Suprapubic skin (tissue), 4 donors: Measurements from ENCODE around the gene CTSH. TPM values are rescaled to one million over a fixed set of nuclear protein-coding genes. Genes with fewer than 3 reads are reported as not detected.
A peak's percentile ranks its signal among the peaks of the same experiment; 100 is the strongest.

Experiments
- DNase-seq, 2 donors: peaks; one replicate each; pipeline ENCODE4 v3.0.0-alpha.2; 2019; ENCODE audit warnings: low spot score in 2 of 2
- H3K27ac ChIP-seq: fragments of 200-600 bp; sonication (generic); one replicate; pipeline ENCODE4 v1.5.1; 2019
- H3K27me3 ChIP-seq: fragments of 200-600 bp; sonication (generic); one replicate; pipeline ENCODE4 v1.5.1; 2019
- H3K36me3 ChIP-seq: fragments of 200-600 bp; sonication (generic); one replicate; pipeline ENCODE4 v1.5.1; 2019
- H3K4me1 ChIP-seq: fragments of 200-600 bp; sonication (generic); one replicate; pipeline ENCODE4 v1.5.1; 2019
- H3K4me3 ChIP-seq: fragments of 200-600 bp; sonication (generic); one replicate; pipeline ENCODE4 v1.5.1; 2019; ENCODE audit warnings: mild to moderate bottlenecking
- H3K9me3 ChIP-seq: fragments of 200-600 bp; sonication (generic); one replicate; pipeline ENCODE4 v1.5.1; 2019
- EP300 ChIP-seq: sonication (generic); formaldehyde crosslinking; IDR thresholded peaks from one replicate; pipeline ENCODE4 v1.6.1; 2017; ENCODE audit warnings: antibody characterized with exemption
- POLR2A ChIP-seq, 2 donors: fragments of 450-650 bp; IDR thresholded peaks; one replicate each; pipeline ENCODE4 v1.6.1; 2017; ENCODE audit warnings: antibody characterized with exemption in 2 of 2, mild to moderate bottlenecking in 2 of 2, moderate library complexity in 2 of 2
- POLR2AphosphoS5 ChIP-seq, 3 donors: sonication (generic); formaldehyde crosslinking; IDR thresholded peaks; one replicate each; pipeline ENCODE4 v1.6.1; 2017; ENCODE audit warnings: antibody characterized with exemption in 3 of 3
- WGBS: methylation state at CpG from one replicate; pipeline ENCODE4 v1.1.5; 2018; 5-methylcytosine and 5-hydroxymethylcytosine counted together
- total RNA-seq, 4 donors: library from RNA; depleted of rRNA; stranded (reverse); fragments of >200 nt; gene quantifications; one replicate each; pipeline ENCODE4 v1.1.0, GENCODE V29; 2016
- TF ChIP-seq, protein P1 (sequence below), 2 donors: fragments of 200-600 bp in 1 of 2; fragments of 450-650 bp in 1 of 2; sonication (generic) in 1 of 2; IDR thresholded peaks; one replicate each; pipeline ENCODE4 v1.5.1; 2016 to 2019; ENCODE audit warnings: antibody characterized with exemption in 2 of 2, mild to moderate bottlenecking in 1 of 2, moderate library complexity in 1 of 2

CTSH gene
- total RNA-seq, 4 donors from 2014 or later: 98.4 to 308 (median 219) TPM

DNA sequence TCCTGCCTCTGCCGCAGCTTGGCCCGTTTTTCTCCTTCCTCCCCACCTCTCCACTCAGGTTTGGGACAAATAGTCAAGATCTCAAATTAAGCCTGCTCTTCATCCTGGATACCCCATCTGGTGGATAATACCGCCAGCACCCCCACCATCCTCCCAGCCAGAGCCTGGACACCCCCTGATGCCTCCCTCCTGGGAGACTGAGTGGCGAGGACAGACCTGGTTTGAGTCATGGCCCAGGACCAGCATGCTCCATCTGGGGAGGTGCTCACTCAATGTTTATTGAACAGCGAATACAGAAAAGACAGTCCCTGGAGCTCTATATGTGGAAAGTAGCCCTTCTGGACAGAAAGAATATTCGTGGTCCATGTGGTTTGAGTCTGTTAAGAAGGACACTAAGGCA lies 23.3 kb downstream of the CTSH start:
- peaks cover 77% of the 10 kb centered on the region for H3K36me3 ChIP-seq
- DNase-seq: no peak
- H3K4me1 ChIP-seq: peaks cover 13% of the 10 kb centered on the region
- H3K27me3 ChIP-seq: no peaks in the 10 kb centered on the region
- no peak overlapping the region for H3K4me3 ChIP-seq
- no peak overlapping the region for H3K27ac ChIP-seq
- WGBS: 90% methylated on average over 5 of the region's 6 CpGs
- H3K9me3 ChIP-seq: no peaks in the 10 kb centered on the region
- TF ChIP-seq, protein P1, sequence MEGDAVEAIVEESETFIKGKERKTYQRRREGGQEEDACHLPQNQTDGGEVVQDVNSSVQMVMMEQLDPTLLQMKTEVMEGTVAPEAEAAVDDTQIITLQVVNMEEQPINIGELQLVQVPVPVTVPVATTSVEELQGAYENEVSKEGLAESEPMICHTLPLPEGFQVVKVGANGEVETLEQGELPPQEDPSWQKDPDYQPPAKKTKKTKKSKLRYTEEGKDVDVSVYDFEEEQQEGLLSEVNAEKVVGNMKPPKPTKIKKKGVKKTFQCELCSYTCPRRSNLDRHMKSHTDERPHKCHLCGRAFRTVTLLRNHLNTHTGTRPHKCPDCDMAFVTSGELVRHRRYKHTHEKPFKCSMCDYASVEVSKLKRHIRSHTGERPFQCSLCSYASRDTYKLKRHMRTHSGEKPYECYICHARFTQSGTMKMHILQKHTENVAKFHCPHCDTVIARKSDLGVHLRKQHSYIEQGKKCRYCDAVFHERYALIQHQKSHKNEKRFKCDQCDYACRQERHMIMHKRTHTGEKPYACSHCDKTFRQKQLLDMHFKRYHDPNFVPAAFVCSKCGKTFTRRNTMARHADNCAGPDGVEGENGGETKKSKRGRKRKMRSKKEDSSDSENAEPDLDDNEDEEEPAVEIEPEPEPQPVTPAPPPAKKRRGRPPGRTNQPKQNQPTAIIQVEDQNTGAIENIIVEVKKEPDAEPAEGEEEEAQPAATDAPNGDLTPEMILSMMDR (IDR thresholded peaks at IDR 0.05): no peak
- TF ChIP-seq EP300 (no peak), POLR2AphosphoS5 (IDR thresholded peaks at IDR 0.05) (no peak), POLR2A (IDR thresholded peaks at IDR 0.05) (no peak)

DNA sequence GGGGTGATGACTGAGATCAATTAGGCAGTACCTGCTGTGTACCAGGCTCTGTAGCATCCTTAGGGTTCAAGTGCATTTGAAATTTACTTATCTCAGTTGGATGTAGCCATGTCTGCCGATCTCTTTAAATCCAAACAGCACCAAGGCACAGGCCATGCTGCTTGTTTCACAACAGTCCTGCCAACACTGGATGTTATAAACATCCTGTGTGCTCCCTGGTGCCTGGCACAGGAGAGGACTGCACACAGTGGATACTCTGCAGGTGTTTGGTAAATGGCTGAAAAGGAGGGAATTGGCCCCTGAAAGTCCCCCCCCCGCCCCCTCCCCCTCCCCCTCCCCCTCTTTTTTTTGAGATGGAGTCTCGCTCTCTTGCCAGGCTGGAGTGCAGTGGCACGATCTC lies 27.0 kb downstream of the CTSH start:
- no peak overlapping the region for H3K4me3 ChIP-seq
- no peaks in the 10 kb centered on the region for H3K27me3 ChIP-seq
- no peak for TF ChIP-seq POLR2A (IDR thresholded peaks at IDR 0.05)
- TF ChIP-seq, protein P1 (IDR thresholded peaks at IDR 0.05): no peak
- TF ChIP-seq POLR2AphosphoS5 (IDR thresholded peaks at IDR 0.05): no peak
- no peak for TF ChIP-seq EP300
- WGBS: 95% methylated on average over 4 of the region's 4 CpGs
- H3K9me3 ChIP-seq: no peaks in the 10 kb centered on the region
- H3K27ac ChIP-seq: no peak overlapping the region
- DNase-seq: no peak
- peaks cover 42% of the 10 kb centered on the region for H3K36me3 ChIP-seq
- H3K4me1 ChIP-seq: peaks cover 44% of the 10 kb centered on the region

DNA sequence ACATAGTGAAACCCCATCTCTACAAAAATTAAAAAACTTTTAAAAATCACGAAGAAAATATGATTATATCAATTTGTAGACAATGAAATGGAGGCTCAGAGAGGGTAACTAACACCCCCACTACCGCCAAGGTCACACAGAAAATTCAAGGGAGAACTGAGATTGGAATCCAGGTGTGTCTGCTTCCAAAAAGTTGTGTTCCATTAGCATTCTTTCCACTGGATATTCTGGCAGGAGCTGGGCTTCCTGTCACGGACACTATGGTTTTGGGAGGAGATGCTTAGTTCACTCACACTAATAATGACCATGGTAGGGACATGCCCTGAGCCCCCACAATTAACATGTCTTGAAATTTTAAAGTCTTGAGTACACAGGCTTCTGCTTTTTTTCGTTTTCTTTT lies 28.8 kb downstream of the CTSH start:
- Histone ChIP-seq H3K27me3 (no peaks in the 10 kb centered on the region), H3K27ac (peak overlapping the region; percentile 78), H3K4me3 (no peak overlapping the region), H3K4me1 (peaks cover 44% of the 10 kb centered on the region), H3K36me3 (peaks cover 40% of the 10 kb centered on the region), H3K9me3 (no peaks in the 10 kb centered on the region)
- WGBS: 53% methylated on average over 4 of the region's 4 CpGs
- no peak for TF ChIP-seq EP300
- no peak for DNase-seq

DNA sequence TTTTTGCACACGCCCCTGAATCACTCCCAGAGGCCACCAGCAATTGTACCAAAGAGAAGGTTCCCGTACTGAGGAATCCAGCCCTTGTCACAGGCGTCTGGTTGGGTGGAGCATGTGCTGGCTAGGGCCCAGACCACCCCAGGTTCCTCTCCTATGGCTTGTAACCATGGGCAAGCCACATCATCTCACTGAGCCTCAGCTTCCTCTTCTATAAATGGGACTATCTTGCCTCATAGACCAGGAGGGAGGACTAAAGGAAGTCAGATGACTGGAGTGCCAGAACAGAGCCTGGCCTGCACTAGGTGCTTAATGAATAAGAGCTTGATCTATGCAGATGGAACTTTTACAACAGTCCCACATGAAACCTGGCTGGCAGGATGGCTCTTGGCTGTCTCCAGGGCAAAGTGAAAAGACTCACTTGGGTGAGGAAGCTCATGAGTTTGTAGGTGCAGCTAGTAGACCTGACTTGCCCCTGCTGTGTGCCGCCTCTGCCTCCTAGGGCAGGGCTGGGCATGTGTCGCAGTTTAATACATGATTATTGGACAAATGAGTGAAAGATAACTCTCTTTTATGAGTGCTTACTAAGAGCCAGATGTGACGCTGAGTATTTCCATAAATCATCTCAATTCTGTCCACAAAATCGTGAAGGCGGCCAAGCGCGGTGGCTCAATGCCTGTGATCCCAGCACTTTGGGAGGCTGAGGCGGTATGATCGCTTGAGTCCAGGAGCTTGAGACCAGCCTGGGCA lies 29.3 kb downstream of the CTSH start:
- DNase-seq: no peak
- Histone ChIP-seq H3K9me3 (no peaks in the 10 kb centered on the region), H3K27me3 (no peaks in the 10 kb centered on the region), H3K27ac (peak overlapping the region; percentile 78), H3K36me3 (peaks cover 40% of the 10 kb centered on the region), H3K4me3 (no peak overlapping the region), H3K4me1 (peaks cover 44% of the 10 kb centered on the region)
- TF ChIP-seq, protein P1 (IDR thresholded peaks at IDR 0.05): no peak
- TF ChIP-seq POLR2AphosphoS5 (IDR thresholded peaks at IDR 0.05) (peak in 1 of 3 donors; percentile 7), EP300 (no peak), POLR2A (IDR thresholded peaks at IDR 0.05) (no peak)
- WGBS: 38% methylated on average over 11 of the region's 12 CpGs

DNA sequence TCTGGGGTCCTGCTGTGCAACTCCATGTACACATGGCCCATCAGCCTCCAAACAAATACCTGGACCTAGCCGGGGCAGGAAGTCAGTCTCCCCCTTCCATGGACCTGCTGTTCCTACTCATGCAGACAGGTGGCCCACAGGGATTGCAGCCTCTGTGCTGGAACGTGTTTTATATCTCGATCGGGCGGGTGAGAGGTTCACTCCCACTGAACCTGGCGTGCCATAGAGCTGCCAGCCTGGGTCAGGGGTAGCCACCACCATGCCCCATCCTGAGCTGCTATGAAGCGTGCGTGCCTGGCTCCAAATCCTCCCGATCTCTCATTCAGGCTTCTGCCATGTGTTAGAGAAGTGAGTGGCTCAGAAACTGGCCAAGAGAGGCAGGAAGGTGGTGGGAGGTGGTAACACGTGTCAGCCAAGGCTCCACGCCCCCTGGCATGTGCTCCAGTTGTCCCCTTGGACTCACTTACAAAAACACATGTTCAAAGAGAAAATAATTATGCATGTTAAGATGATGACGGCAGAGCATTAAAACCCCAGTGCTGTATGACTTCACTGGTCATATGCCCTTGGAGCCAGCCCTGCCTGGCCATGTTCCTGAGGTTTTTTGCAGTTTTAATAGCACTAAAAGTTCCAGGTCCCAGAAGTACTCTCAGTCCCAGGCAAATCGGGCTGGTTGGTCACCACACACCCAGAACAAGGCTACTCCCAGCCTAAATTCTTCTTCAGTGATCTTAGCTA lies 30.6 kb downstream of the CTSH start:
- TF ChIP-seq, protein P1 (IDR thresholded peaks at IDR 0.05): peak in 1 of 2 donors; percentile 56
- TF ChIP-seq POLR2A (IDR thresholded peaks at IDR 0.05) (no peak), EP300 (no peak), POLR2AphosphoS5 (IDR thresholded peaks at IDR 0.05) (peak in 1 of 3 donors; percentile 26)
- Histone ChIP-seq H3K9me3 (no peaks in the 10 kb centered on the region), H3K4me3 (no peak overlapping the region), H3K27me3 (no peaks in the 10 kb centered on the region), H3K36me3 (peaks cover 46% of the 10 kb centered on the region), H3K27ac (peak overlapping the region; percentile 78), H3K4me1 (peaks cover 48% of the 10 kb centered on the region)
- DNase-seq: peak in 1 of 2 donors; percentile 88
- 66% methylated on average over 13 of the region's 13 CpGs for WGBS
